HEK293 (cell line): ENCODE data around the gene MYLK3.

Source experiments
- ZBTB1 ChIP-seq: fragments of 450-650 bp; formaldehyde crosslinking; IDR thresholded peaks from 2 replicates; pipeline ENCODE4 v1.5.1; 2016; ENCODE audit warnings: missing biosample characterization, missing genetic modification characterization
- ZEB2 ChIP-seq: fragments of 450-650 bp; formaldehyde crosslinking; IDR thresholded peaks from 2 replicates; pipeline ENCODE4 v1.5.1; 2016; ENCODE audit warnings: missing biosample characterization, missing genetic modification characterization
- ZNF184 ChIP-seq: fragments of 450-650 bp; IDR thresholded peaks from 2 replicates; pipeline ENCODE4 v1.5.1; 2018; ENCODE audit warnings: missing biosample characterization, mild to moderate bottlenecking, missing genetic modification characterization
- ZNF274 ChIP-seq, 2 experiments: fragments of 200-500 bp in 1 of 2; fragments of 450-650 bp in 1 of 2; sonication (Bioruptor generic) in 1 of 2; formaldehyde crosslinking in 1 of 2; IDR thresholded peaks; 2 replicates each; pipeline versions ENCODE4 v1.5.1 to v1.6.1; 2014 to 2016; ENCODE audit warnings: borderline replicate concordance in 1 of 2, inconsistent platforms in 1 of 2, low read length in 1 of 2, missing biosample characterization in 1 of 2, missing genetic modification characterization in 1 of 2
- ZNF558 ChIP-seq: fragments of 450-650 bp; formaldehyde crosslinking; IDR thresholded peaks from 2 replicates; pipeline ENCODE4 v1.5.1; 2016; ENCODE audit warnings: missing biosample characterization, missing genetic modification characterization
- TF ChIP-seq, protein P1 (sequence below): fragments of 450-650 bp; formaldehyde crosslinking; optimal IDR thresholded peaks from 2 replicates; pipeline ENCODE3; 2016; ENCODE audit warnings: missing biosample characterization, mild to moderate bottlenecking, missing genetic modification characterization
- TF ChIP-seq, protein P2 (sequence below): fragments of 450-650 bp; formaldehyde crosslinking; IDR thresholded peaks from 2 replicates; pipeline ENCODE4 v1.5.1; 2016; ENCODE audit warnings: missing biosample characterization, missing genetic modification characterization
- TF ChIP-seq, protein P3 (sequence below): fragments of 450-650 bp; formaldehyde crosslinking; IDR thresholded peaks from 2 replicates; pipeline ENCODE4 v1.5.1; 2016; ENCODE audit warnings: missing biosample characterization, missing genetic modification characterization

DNA sequence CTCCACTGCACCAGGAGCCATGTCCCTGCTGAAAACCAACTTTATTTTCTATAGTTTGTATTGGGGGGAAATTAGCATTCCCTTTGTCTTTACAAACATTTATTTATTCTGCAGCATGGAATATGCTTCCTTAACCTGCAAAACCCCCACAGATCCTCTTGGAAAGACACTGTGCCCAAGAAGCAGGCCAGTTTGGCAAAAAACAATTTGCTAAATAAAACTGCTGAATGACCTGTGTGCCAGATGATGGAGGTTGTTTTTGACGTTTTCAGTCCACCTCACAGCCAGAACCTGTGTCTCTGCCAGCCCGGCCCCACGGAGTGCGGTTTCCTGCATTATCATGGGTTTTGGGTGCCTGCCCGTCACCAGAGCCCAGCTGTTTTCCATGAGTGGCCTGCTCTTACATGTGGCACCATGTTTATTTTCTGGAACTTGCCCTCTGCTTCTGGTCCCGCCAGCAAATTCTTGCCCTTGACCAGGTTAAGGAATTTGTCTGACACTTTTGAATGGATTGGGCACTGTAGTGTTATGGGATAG, 32.3 kb downstream of the MYLK3 start:
- TF ChIP-seq ZNF184 (no peak), ZBTB1 (tag by site-specific recombination) (no peak), ZEB2 (tag by site-specific recombination) (no peak), ZNF558 (tag by site-specific recombination) (no peak), ZNF274 (IDR thresholded peaks at IDR 0.05; ENCODE audit: low read length) (no peak), ZNF274 (tag by site-specific recombination; IDR thresholded peaks at IDR 0.05; ENCODE audit: borderline replicate concordance) (no peak)
- TF ChIP-seq, protein P1, sequence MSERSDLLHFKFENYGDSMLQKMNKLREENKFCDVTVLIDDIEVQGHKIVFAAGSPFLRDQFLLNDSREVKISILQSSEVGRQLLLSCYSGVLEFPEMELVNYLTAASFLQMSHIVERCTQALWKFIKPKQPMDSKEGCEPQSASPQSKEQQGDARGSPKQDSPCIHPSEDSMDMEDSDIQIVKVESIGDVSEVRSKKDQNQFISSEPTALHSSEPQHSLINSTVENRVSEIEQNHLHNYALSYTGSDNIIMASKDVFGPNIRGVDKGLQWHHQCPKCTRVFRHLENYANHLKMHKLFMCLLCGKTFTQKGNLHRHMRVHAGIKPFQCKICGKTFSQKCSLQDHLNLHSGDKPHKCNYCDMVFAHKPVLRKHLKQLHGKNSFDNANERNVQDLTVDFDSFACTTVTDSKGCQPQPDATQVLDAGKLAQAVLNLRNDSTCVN (tag by site-specific recombination), result no peak
- TF ChIP-seq, protein P2, sequence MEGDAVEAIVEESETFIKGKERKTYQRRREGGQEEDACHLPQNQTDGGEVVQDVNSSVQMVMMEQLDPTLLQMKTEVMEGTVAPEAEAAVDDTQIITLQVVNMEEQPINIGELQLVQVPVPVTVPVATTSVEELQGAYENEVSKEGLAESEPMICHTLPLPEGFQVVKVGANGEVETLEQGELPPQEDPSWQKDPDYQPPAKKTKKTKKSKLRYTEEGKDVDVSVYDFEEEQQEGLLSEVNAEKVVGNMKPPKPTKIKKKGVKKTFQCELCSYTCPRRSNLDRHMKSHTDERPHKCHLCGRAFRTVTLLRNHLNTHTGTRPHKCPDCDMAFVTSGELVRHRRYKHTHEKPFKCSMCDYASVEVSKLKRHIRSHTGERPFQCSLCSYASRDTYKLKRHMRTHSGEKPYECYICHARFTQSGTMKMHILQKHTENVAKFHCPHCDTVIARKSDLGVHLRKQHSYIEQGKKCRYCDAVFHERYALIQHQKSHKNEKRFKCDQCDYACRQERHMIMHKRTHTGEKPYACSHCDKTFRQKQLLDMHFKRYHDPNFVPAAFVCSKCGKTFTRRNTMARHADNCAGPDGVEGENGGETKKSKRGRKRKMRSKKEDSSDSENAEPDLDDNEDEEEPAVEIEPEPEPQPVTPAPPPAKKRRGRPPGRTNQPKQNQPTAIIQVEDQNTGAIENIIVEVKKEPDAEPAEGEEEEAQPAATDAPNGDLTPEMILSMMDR, result no peak
- TF ChIP-seq, protein P3, sequence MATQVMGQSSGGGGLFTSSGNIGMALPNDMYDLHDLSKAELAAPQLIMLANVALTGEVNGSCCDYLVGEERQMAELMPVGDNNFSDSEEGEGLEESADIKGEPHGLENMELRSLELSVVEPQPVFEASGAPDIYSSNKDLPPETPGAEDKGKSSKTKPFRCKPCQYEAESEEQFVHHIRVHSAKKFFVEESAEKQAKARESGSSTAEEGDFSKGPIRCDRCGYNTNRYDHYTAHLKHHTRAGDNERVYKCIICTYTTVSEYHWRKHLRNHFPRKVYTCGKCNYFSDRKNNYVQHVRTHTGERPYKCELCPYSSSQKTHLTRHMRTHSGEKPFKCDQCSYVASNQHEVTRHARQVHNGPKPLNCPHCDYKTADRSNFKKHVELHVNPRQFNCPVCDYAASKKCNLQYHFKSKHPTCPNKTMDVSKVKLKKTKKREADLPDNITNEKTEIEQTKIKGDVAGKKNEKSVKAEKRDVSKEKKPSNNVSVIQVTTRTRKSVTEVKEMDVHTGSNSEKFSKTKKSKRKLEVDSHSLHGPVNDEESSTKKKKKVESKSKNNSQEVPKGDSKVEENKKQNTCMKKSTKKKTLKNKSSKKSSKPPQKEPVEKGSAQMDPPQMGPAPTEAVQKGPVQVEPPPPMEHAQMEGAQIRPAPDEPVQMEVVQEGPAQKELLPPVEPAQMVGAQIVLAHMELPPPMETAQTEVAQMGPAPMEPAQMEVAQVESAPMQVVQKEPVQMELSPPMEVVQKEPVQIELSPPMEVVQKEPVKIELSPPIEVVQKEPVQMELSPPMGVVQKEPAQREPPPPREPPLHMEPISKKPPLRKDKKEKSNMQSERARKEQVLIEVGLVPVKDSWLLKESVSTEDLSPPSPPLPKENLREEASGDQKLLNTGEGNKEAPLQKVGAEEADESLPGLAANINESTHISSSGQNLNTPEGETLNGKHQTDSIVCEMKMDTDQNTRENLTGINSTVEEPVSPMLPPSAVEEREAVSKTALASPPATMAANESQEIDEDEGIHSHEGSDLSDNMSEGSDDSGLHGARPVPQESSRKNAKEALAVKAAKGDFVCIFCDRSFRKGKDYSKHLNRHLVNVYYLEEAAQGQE (tag by site-specific recombination), result no peak
